DMS153 treated with DMSO at 0.1 percent for 48 hours (cell line): ENCODE measurements around the gene FAIM2.

Source experiments
- DNase-seq: peaks from one replicate; lab custom pipeline; 2025; ENCODE audit not compliant: unreplicated experiment; lab: John Stamatoyannopoulos, UW

FAIM2 gene

GRCh38 chr12:49897276-49897675, 6.4 kb downstream of the FAIM2 start:
- DNase-seq = no peak

GRCh38 chr12:49895773-49896172, 7.9 kb downstream of the FAIM2 start:
- no peak for DNase-seq

DNA sequence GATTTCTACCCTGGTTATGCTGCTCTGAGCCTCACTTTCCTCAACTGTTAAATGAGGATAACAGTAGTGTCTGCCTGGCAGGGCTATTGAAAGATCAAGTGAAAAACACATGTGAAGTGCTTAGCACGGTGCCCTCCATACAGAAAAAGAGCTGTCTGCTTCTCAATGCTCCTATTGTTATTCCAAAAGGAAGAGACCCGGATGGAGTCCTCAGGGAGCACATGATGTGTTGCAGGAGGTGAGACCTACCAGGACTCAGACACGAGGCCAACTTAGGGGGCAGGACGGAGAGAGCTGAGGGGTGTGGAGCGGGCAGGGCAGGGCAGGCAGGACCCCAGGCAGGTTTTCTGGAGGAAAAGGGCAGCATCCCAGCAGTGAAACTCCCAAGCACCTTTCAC, 8.9 kb downstream of the FAIM2 start:
- no peak for DNase-seq

DNA sequence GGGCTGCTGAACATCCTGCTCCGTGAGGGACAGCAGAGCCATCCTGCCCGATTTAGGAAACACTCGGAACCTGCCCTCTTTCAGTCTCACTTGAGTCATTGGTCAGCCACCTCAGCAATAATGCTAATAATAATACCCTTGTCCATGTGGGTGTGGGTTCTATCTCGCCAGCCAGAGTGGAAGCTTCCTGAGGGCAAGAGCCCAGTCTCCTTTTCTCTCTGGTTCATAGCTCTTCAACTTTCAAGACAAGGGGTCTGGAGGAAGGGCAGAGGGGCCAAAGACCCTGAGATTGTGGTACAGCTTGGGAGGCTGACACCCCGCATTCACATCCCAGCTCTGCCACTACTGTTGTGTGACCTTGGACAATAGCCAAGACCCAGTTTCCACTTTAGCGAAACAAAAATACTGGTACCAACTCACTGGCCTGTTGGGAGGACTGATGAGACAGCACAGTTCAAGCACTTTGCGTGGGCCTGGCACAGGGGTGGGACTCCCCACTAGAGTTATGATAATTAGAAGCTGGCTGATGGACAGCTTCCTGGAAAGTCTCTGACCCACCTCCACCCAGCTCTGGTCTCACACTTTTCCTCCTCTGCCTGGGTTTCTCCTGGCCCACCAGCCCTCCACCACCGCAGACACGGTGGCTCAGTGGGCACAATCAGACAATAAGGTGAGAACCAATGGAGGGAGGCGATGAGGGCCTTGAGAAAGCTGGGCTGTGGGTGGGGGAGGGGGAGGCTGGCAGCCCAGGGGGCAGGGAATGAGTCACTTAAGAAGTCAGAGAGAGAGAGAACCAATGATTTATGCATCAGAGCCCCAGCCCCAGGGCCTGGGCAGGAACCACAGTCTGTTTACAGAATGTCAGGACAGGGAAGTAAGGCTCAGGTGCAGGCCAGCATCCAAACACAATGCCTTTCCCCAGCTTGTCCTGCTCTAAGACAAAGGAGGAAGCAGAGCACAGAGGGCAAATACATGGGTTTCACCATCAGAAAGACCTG, 9.6 kb downstream of the FAIM2 start:
- no peak for DNase-seq

DNA sequence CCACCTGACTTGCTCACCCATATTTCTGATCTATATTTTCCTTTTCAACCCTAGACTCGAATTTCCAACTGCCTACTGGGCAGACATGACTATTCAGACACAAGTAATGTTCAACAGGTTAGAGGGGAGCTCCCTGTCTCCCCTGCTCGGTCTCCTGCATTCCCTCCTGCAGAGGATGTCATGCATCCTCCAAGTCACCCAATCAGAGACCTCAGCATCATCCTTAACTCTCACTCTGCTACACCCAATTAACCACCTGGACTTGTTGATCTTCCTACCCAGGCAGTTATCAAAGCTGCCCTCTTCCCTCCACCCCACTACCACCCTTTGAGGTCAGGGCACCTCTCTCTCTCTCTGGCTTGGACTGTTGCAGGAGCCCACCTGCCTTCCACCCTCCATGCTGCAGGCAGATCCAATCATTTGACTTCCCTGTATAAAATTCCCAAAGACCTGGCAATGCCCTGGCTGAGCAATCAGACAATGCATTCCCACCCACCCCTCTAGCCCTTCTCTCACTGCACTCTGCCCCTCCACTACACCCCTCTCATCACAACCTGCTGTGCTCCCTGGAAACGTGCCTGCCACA, 10.9 kb downstream of the FAIM2 start:
- no peak for DNase-seq

- DNase-seq = no peak
These were observed 11.5 kb downstream of the FAIM2 start for GRCh38 chr12:49892084-49892731.

- no peak for DNase-seq
These were observed 12.2 kb downstream of the FAIM2 start for GRCh38 chr12:49891476-49891875.

- no peak for DNase-seq
These were observed 12.7 kb downstream of the FAIM2 start for GRCh38 chr12:49891012-49891411.

DNA sequence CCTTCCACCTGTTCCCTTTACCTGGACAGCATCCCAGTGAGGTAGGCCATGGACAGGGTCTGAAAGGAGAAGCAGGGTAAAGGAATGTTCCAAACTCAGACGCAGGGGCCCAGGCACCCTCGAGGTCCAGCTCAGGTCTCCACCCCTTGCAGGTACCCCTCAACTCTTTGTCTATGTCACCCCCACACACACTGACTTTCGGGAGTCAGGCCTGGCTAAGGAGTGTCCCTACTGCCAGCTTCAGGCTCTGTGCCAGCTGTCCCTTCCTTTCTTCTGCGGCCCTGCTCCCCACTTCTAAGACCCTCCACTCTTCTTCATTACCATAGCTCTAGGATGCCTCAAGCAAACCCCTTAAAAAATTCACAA, 13.6 kb downstream of the FAIM2 start:
- DNase-seq = no peak

GRCh38 chr12:49889361-49890095, 14.2 kb downstream of the FAIM2 start:
- no peak for DNase-seq

GRCh38 chr12:49888461-49889151, 15.1 kb downstream of the FAIM2 start:
- peak; percentile 85 for DNase-seq

DNA sequence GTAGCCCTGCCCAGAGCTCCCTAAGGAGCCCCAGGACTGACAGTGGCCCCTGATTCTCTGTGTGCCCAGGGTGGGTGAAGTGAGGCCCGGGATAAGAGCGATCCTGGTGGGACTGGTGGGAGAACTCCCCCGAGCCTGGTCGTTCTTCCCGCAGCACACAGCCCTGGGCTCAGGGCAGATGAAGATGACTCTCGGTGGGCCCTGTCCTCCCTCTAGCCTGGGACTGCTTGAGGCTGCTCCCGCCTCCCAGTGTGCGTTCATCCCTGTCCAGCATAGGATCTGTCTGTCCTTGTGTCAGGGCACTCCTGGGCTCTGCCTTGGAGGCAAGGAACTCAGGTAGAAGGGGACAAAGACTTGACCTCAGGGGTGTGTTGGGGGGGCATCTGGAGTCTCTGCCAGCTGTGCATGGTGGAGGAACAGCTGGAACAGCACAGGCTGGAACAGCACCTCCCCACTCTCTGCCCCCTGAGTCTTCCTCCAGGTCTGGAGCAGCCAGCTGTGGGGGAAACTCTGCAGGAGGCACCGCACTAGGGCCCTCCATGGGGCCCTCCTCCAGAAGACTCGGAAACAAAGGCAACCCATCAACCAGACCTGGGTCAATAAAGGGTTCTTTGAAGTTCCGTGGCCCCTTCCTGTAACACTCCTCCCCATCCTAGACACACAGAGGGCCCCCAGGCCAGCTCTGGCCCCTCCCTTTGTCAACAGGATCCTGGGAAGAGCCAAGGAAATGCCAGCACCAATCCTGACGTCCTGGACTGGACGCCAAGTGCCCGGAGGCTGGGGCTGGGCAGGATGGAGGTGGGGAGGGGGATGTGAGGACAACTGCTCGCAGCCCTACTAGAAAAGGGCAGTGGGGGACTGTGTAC, 15.9 kb downstream of the FAIM2 start:
- peak; percentile 15 for DNase-seq

- DNase-seq = no peak
These were observed 16.6 kb downstream of the FAIM2 start for GRCh38 chr12:49887091-49887490.

- peak; percentile 26 for DNase-seq
These were observed 17.8 kb downstream of the FAIM2 start for GRCh38 chr12:49885663-49886461.

DNA sequence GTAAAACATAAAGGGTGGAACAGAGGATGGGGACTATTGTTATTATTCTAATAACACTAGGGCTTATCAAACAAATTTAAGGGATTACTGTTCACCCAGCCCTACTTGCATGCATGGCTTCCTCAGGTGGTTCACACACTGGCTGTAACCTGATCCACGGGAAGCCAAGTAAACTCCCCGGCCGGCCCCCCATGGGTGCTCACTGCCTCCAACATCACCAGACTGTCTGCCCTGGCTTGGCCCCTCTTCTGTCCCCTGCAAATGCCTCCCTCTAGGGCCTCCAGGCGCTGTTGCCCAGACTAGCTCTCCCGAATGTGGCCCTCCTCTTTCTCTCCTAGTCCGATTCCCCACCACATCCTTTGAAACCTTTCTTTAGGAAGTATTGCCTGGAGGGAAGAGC, 18.6 kb downstream of the FAIM2 start:
- no peak for DNase-seq

- no peak for DNase-seq
These were observed 20.7 kb downstream of the FAIM2 start for GRCh38 chr12:49882851-49883464.

DNA sequence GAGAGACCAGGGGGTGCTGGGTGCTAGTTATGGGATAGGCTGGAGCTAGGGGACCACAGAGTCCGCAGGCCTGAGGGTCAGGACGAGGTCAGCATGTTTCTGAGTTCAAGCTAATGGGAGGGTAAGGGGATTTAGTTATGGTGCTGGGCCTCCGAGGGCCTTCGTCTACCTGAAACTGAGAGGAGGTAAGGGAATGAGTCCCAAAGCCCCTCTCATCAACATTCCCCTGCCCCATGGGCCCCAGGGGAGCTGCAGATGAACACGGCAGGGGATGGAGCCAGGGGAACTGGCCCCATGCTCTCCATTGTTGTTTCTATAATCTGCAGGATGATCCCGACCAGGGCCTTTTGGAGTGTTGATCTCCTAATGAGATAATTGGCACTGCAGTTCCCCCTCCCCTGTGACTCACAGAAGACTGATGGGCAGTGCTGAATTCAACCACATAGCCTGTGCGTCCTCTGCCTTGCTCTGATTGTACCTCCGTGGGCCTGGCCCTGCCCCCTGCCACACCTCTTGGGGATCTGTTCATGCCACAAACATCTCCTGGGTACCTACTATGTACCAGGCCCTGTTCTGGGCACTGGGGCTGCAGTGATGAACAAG, 21.4 kb downstream of the FAIM2 start:
- DNase-seq = no peak
